KMS-11 (cell line): ENCODE measurements around the gene RASA3.

Experiments used
- H2AFZ ChIP-seq: fragments of 200-600 bp; sonication (generic); 2 replicates; pipeline ENCODE4 v1.6.1; 2016; ENCODE audit warnings: antibody characterized with exemption, mixed run types, low read depth
- H3K27ac ChIP-seq: fragments of 200-600 bp; sonication (generic); 2 replicates; pipeline ENCODE4 v1.6.1; 2016; ENCODE audit warnings: mild to moderate bottlenecking, mixed run types
- H3K27me3 ChIP-seq: fragments of 200-600 bp; sonication (generic); 2 replicates; pipeline ENCODE4 v1.6.1; 2017; ENCODE audit warnings: mild to moderate bottlenecking, low read depth, mixed run types, moderate library complexity; ENCODE audit not compliant: insufficient read depth
- H3K36me3 ChIP-seq: fragments of 200-600 bp; sonication (generic); 2 replicates; pipeline ENCODE4 v1.6.1; 2017; ENCODE audit warnings: mild to moderate bottlenecking, mixed run types; ENCODE audit not compliant: insufficient read depth
- H3K4me1 ChIP-seq: fragments of 200-600 bp; sonication (generic); 2 replicates; pipeline ENCODE4 v1.6.1; 2016; ENCODE audit warnings: mild to moderate bottlenecking, low read depth, mixed run types; ENCODE audit not compliant: poor library complexity, severe bottlenecking
- H3K4me2 ChIP-seq: fragments of 200-600 bp; sonication (generic); 2 replicates; pipeline ENCODE4 v1.7.0; 2016; ENCODE audit warnings: mild to moderate bottlenecking, mixed run types
- H3K4me3 ChIP-seq: fragments of 200-600 bp; sonication (generic); IDR thresholded peaks from 2 replicates; pipeline ENCODE4 v1.6.1; 2017; ENCODE audit warnings: low read depth, low read length, mixed read lengths; ENCODE audit not compliant: insufficient read depth
- H3K79me2 ChIP-seq: fragments of 200-600 bp; sonication (generic); 2 replicates; pipeline ENCODE4 v1.6.1; 2016; ENCODE audit warnings: low read depth, mixed run types; ENCODE audit not compliant: insufficient read depth
- H3K9ac ChIP-seq: fragments of 200-600 bp; sonication (generic); 2 replicates; pipeline ENCODE4 v1.6.1; 2016; ENCODE audit warnings: mild to moderate bottlenecking, mixed run types
- H4K20me1 ChIP-seq: fragments of 200-600 bp; sonication (generic); 2 replicates; pipeline ENCODE4 v1.6.1; 2016; ENCODE audit warnings: mild to moderate bottlenecking, mixed run types; ENCODE audit not compliant: insufficient read depth
- CTCF ChIP-seq: fragments of 200-600 bp; sonication (generic); conservative IDR thresholded peaks from 2 replicates; pipeline ENCODE4 v1.6.1; 2017; ENCODE audit warnings: low read depth, mild to moderate bottlenecking, antibody characterized with exemption, low read length, moderate library complexity, mixed read lengths

The RASA3 gene

GRCh38 chr13:113979791-113980471, 152.5 kb downstream of the RASA3 start:
- Histone ChIP-seq H3K27ac (no peak overlapping the region), H3K36me3 (no peaks in the 10 kb centered on the region), H3K27me3 (no peaks in the 10 kb centered on the region), H3K9ac (no peak overlapping the region), H3K4me3 (no peak overlapping the region), H4K20me1 (no peaks in the 10 kb centered on the region), H3K4me1 (no peaks in the 10 kb centered on the region), H3K4me2 (no peak overlapping the region), H2AFZ (no peak overlapping the region), H3K79me2 (no peaks in the 10 kb centered on the region)
- TF ChIP-seq CTCF, result no peak

GRCh38 chr13:113978741-113979481, 153.5 kb downstream of the RASA3 start:
- no peak for TF ChIP-seq CTCF
- no peak overlapping the region for H3K4me2 ChIP-seq
- no peak overlapping the region for H3K9ac ChIP-seq
- H3K36me3 ChIP-seq, result no peaks in the 10 kb centered on the region
- no peak overlapping the region for H3K27ac ChIP-seq
- H3K4me1 ChIP-seq, result no peaks in the 10 kb centered on the region
- H2AFZ ChIP-seq, result no peak overlapping the region
- no peak overlapping the region for H3K4me3 ChIP-seq
- no peaks in the 10 kb centered on the region for H4K20me1 ChIP-seq
- no peaks in the 10 kb centered on the region for H3K27me3 ChIP-seq
- H3K79me2 ChIP-seq, result no peaks in the 10 kb centered on the region

GRCh38 chr13:113977976-113978375, 154.4 kb downstream of the RASA3 start:
- no peaks in the 10 kb centered on the region for H4K20me1 ChIP-seq
- H3K9ac ChIP-seq, result no peak overlapping the region
- no peaks in the 10 kb centered on the region for H3K27me3 ChIP-seq
- no peak overlapping the region for H3K27ac ChIP-seq
- no peak overlapping the region for H2AFZ ChIP-seq
- no peak for TF ChIP-seq CTCF
- no peaks in the 10 kb centered on the region for H3K36me3 ChIP-seq
- H3K4me3 ChIP-seq, result no peak overlapping the region
- H3K79me2 ChIP-seq, result no peaks in the 10 kb centered on the region
- H3K4me2 ChIP-seq, result no peak overlapping the region
- H3K4me1 ChIP-seq, result no peaks in the 10 kb centered on the region

- Histone ChIP-seq H3K27me3 (no peaks in the 10 kb centered on the region), H3K4me1 (no peaks in the 10 kb centered on the region), H3K27ac (no peak overlapping the region), H3K9ac (no peak overlapping the region), H3K4me2 (no peak overlapping the region), H4K20me1 (no peaks in the 10 kb centered on the region), H3K4me3 (no peak overlapping the region), H3K79me2 (no peaks in the 10 kb centered on the region), H2AFZ (no peak overlapping the region), H3K36me3 (no peaks in the 10 kb centered on the region)
- no peak for TF ChIP-seq CTCF
These were observed 155.4 kb downstream of the RASA3 start for GRCh38 chr13:113976711-113977684.
